GM19372 (cell line): Measurements from ENCODE around the gene BCAS3.
"Not testable (repeated sequence)": the region's sequence is repeated elsewhere in the genome, so short reads cannot be mapped to it uniquely, and the experiment has no call there.

Experiments
- ATAC-seq: cut with Tn5 transposase; IDR thresholded peaks from one replicate; pipeline ENCODE4 v1.9.1; 2021; ENCODE audit warnings: mild to moderate bottlenecking, low read depth, moderate library complexity; ENCODE audit not compliant: unreplicated experiment

The BCAS3 gene

DNA sequence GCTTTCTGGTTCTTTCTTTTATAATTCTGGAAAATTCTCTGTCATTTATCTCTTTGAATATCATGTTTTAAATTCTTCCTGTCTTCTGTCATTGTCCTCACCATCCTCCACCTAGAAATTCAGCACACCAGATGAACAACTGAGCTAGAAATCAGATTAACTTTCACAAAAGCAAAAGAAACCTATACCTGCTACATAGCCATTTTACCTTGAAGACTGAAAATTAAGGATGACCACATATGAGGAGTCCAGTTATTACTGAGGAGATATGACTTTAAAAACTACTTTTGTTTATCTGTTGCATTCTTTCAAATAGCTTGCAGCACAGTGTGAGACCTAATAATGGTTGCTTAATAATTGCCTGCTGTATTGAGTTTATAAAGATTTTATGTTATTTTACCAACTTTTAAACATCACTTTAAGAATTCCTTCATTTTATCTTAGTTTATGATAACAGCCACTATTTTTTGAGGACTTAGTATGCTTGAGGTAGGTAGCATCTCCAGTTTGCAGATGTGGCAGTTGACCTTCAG, 104.3 kb downstream of the BCAS3 start:
- no peak for ATAC-seq

- ATAC-seq, result no peak
These were observed 105.1 kb downstream of the BCAS3 start for GRCh38 chr17:60782742-60783141.

DNA sequence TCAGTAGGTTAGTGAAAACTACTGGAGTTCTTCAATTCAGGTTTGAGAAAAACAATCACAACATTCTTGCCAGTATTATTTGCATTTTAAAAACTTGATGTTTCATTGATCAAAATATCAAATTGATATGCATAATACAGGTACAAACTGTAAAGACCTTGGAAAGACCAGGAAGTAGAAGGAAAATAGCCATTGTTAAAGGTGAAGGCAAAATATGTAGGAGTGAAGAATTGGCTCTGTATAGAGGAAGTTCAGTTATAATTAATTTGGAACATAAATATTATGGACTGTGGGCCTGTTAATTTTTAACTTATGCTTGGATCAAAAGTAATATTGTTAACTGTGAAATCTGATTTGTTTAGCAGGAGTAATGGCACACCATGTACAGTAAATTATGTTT, 112.6 kb downstream of the BCAS3 start:
- ATAC-seq, result no peak

DNA sequence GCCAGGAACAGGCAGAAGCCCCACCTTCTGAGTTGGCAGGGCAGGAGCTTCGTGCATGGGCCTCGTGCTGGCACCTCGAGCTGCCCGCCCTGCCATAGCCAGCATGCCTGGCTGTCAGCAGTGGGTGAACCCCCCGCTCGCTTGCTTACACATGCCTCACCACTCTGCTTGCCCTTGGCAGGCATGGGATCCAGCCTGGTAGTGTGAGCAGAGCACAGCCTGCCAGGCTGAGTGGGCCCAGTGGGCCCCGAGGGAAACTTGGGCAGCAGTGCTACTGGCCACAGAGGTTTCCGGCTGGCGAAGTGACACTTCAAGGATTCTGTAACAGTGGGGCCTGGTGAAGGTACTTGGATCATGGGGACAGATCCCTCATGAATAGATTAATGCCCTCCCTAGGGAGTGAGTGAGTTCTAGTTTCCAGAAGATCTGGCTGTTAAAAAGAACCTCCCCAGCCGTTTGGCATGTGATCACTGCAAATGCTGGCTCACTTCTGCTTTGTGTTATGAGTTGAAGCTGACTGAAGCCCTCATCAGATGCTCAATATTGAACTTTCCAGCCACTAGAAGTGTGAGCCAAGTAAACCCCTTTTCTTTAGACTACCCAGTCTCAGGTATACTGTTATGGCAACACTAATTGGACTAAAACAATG, 114.7 kb downstream of the BCAS3 start:
- ATAC-seq, result no peak

GRCh38 chr17:60798576-60798975, 120.9 kb downstream of the BCAS3 start:
- no peak for ATAC-seq

DNA sequence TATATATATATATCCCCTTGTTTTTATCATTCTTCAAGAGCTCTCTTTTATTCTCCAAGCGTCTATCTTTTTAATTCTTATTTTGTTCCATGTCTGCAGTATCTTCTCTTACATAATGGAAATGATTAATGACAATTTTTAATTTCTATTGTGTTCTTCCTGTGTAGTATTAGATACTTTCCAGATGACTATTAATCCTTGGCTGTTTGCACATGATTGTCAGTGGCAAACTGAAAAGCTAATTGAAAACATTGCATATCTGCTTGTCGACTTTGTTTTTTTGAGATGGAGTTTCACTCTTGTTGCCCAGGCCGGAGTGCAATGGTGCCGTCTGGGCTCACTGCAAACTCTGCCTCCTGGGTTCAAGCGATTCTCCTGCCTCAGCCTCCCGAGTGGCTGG, 124.7 kb downstream of the BCAS3 start:
- ATAC-seq, result no peak

- no peak for ATAC-seq
These were observed 125.4 kb downstream of the BCAS3 start for GRCh38 chr17:60803059-60803458.

DNA sequence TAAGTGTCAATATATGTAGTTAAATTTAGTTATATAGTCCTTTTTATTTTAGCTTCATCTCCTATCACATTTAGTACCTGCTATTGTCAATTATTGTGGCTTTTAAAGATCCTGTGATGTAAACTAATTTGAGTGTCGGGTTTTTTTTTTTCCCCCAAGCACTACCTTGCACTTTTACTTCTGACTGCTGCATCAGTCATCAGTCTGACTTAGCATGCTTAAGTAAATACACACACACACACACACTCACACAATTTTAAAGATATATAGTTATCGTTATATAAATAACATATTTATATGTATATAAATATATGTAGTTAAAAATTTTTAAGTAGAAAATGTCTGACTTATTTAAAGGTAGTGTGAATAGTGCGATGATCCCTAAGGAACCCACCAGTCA, 127.2 kb downstream of the BCAS3 start:
- ATAC-seq, result no peak

GRCh38 chr17:60809421-60809820, 131.8 kb downstream of the BCAS3 start:
- ATAC-seq, result no peak

- not testable (repeated sequence) for ATAC-seq
These were observed 137.3 kb downstream of the BCAS3 start for GRCh38 chr17:60814941-60815340.

- ATAC-seq, result no peak
These were observed 139.5 kb downstream of the BCAS3 start for GRCh38 chr17:60817192-60817591.

DNA sequence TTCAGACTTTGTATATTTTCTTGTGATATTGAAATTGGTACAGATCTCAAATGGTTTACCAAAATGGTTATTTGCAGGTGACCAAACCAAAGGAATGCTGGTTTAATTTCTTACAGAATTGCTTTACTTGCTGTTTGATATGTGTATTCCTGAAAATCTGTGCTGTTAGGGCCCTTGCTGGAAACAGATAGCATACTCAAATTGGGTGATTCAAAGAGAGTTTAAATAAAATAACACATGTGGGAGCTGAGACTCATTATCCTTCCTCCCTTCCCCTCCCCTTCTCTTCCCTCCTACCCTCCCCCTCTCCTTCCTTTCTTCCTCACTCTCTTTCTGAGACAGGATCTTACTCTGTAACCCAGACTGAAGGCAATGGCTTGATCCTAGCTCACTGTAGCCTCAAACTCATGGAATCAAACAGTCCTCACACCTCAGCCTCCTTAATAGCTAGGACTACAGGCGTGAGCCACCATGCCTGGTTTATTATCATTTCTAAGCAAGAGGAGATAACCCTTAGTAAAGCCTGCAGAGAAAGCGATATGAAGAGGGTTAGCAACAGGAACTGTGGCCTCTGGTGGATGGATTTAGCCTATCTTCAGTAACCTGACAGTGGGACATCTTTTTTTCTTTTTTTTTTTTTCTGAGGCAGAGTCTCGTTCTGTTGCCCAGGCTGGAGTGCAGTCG, 141.9 kb downstream of the BCAS3 start:
- no peak for ATAC-seq

GRCh38 chr17:60823515-60823914, 145.9 kb downstream of the BCAS3 start:
- no peak for ATAC-seq

DNA sequence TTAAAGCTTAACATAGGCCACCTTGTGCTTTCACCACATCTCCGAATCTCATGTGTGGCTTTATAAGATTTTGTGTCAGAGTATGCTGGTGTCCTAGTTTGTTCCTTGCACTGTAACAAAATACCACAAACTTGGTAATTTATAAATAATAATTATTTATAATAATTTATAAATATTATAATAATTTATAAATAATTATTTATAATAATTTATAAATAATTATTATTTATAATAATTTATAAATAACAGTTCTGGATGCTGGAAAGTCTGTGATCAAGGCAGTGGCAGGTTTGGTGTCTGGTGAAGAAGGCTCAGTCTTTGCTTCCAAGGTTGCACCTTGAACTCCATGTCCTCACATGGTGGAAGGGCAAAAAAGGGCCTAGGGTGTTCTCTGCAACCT, 147.7 kb downstream of the BCAS3 start:
- no peak for ATAC-seq

DNA sequence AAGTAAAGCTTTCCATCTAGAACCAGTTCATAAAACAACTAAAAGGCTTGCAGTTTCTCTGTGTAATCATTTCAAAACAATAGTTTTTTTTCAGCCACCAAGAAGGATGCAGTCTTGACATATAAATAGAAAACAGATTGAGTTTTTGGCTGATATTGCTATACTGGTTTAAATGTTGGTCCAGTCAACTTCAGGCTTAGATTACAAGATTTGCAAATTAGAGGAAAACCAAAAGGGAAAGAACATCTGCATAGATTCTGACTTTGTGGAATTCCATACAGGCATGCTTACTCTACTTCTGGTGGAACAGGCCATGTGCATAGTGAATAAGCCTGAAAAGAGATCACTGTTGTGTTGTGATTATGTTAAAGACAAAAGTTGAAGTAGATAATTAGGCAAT, 150.3 kb downstream of the BCAS3 start:
- no peak for ATAC-seq

- ATAC-seq, result no peak
These were observed 154.5 kb downstream of the BCAS3 start for GRCh38 chr17:60832151-60832585.

GRCh38 chr17:60832631-60833030, 155.0 kb downstream of the BCAS3 start:
- no peak for ATAC-seq

DNA sequence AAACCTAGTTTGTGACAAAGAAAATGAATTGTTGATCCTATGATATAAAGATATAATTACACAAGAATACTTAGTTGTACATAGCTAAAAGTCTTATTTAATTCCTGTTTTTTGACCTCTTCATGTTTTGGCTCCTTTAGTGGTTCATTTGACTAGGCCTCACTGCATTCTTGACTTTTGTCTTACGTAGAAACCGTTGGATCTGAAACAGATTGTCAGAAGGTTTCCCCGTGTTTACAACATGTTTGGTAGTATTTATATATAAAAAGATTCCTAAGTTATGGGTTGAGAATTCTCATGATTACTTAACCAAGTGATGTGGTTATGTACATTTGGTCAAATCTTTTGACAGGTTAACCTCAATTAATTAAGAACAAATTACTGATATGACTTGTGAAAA, 162.8 kb downstream of the BCAS3 start:
- ATAC-seq, result no peak

DNA sequence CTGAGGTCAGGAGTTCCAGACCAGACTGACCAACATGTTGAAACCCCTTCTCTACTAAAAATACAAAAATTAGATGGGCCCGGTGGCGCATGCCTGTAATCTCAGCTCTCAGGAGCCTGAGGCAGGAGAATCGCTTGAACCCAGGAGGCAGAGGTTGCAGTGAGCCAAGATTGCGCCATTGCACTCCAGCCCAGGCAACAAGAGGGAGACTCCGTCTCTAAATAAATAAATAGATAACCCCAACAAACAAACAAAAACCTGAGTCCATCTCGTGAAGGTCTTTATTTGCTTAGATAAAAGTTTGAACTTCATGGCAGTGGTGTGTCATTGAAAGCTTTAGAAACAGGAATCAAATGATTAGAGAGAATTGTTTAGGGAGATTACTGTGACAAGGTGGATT, 167.4 kb downstream of the BCAS3 start:
- ATAC-seq, result no peak

DNA sequence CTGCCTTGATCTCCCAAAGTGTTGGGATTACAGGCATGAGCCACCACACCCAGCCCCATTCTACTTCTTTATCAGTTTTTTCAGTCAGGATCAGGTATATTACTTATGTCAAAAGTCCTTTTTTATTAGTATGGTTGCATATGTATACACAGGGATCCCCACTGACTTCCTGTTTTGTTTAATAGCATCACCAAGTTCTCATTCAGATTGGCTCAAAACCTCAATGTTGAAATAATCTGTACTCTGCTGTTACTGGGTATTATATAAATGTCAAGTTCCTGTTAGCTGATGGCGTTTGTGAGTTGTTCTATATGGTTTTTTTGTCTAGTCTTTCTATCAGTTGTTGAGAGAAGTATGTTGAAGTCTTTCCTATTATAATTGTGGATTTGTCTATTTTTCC, 168.5 kb downstream of the BCAS3 start:
- ATAC-seq, result no peak

DNA sequence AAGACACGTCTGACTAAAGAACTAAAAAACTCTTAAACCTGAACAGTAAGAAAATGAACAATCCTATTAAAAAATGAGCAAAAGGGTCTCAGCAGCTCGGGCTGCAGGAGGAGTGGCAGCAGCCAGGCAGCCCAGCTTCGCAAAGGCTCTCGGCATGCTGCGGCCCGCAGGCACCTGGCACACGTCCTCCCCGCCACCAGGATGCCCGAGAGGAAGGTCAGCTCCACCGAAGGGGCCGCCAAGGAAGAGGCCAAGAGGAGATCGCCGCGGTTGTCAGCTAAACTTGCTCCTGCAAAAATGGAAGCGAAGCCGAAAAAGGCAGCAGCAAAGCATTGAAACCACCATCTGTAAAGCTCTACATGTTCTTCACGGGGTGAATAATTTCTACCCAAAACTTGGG, 173.5 kb downstream of the BCAS3 start:
- ATAC-seq, result no peak

DNA sequence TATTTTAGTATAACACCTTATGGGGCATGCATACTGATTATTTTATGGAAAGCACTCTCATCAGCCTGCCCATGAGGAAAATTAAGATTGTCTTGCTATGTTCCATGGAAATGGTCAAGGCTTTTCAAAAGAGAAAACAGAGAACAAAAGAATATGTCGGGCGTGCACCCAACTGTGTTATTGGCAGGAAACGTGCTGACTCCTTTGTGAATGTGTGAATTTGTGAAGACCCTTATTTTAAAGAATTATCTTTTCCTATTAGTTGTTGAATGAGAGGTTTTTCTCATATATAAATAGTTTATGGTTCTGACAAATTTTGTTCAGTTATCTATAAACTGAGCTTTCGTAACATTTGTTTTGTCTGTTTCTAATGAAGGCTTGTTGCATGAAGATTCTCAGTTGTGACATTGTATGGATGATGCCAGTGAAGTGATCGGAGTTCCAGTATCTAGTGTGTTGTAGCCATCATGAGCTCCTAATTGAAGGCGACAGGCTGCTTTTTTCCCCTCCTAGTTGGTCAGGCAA, 180.0 kb downstream of the BCAS3 start:
- no peak for ATAC-seq
